IMR-90 (cell line): ENCODE results near the gene ATP11A. TPM values are rescaled to one million over a fixed set of nuclear protein-coding genes. Genes with fewer than 3 reads are reported as not detected.

Source experiments
- ATAC-seq: fragments of 200-7000 bp; cut with Tn5 transposase; 2 replicates; pipeline ENCODE4 v1.9.1; 2020; ENCODE audit warnings: low read depth, mild to moderate bottlenecking, moderate library complexity
- BruUV-seq: library from RNA; stranded (reverse); fragments of 400-500 nt; replicated peaks from 2 replicates; lab custom pipeline; 2021; lab: Mats Ljungman, UMichigan
- CTCF ChIA-PET: fragments of 300-600 bp; formaldehyde crosslinking; extraction: SDS; loops from one replicate; lab custom pipeline; 2021; ENCODE audit warnings: antibody characterized with exemption; lab: Yijun Ruan, JAX
- POLR2A ChIA-PET: fragments of 300-600 bp; sonication (Branson Sonifier 250); formaldehyde crosslinking; loops from one replicate; lab custom pipeline; 2022; ENCODE audit warnings: antibody characterized with exemption; ENCODE audit not compliant: unreplicated experiment; lab: Charles Lee
- DNase-seq: peaks from one replicate; pipeline ENCODE4 v3.0.0; 2013
- H2AFZ ChIP-seq: replicated peaks from 2 replicates; pipeline ENCODE3; 2013; ENCODE audit warnings: low read length, mild to moderate bottlenecking; ENCODE audit not compliant: poor library complexity
- H2AK5ac ChIP-seq: 2 replicates; pipeline ENCODE4 v1.6.1; 2013; ENCODE audit warnings: low read depth, low read length, inconsistent platforms
- H2AK9ac ChIP-seq: replicated peaks from 2 replicates; pipeline ENCODE3; 2013; ENCODE audit warnings: mild to moderate bottlenecking, low read depth, low read length, moderate library complexity; ENCODE audit not compliant: poor library complexity
- H2BK120ac ChIP-seq: 2 replicates; pipeline ENCODE4 v1.6.1; 2013; ENCODE audit warnings: low read depth, low read length, inconsistent platforms
- H2BK15ac ChIP-seq: 3 replicates; pipeline ENCODE4 v1.6.1; 2013; ENCODE audit warnings: low read depth, low read length, inconsistent platforms
- H2BK20ac ChIP-seq: 2 replicates; pipeline ENCODE4 v1.6.1; 2013; ENCODE audit warnings: low read depth, mild to moderate bottlenecking, inconsistent platforms, low read length, moderate library complexity
- H2BK5ac ChIP-seq: 2 replicates; pipeline ENCODE4 v1.6.1; 2013; ENCODE audit warnings: mild to moderate bottlenecking, low read depth, low read length, inconsistent platforms; ENCODE audit not compliant: poor library complexity, severe bottlenecking
- H3K14ac ChIP-seq: replicated peaks from 2 replicates; pipeline ENCODE4 v1.6.1; 2013; ENCODE audit warnings: low read depth, low read length, inconsistent platforms
- H3K18ac ChIP-seq: 2 replicates; pipeline ENCODE4 v1.6.1; 2013; ENCODE audit warnings: low read depth, low read length, control low read depth
- H3K23ac ChIP-seq: 2 replicates; pipeline ENCODE4 v1.6.1; 2013; ENCODE audit warnings: low read depth, low read length, inconsistent platforms
- H3K27ac ChIP-seq: 2 replicates; pipeline ENCODE4 v1.5.1; 2013; ENCODE audit warnings: mild to moderate bottlenecking, control low read depth, low read length; ENCODE audit not compliant: insufficient read depth
- H3K27me3 ChIP-seq: 2 replicates; pipeline ENCODE4 v1.6.1; 2013; ENCODE audit warnings: low read length; ENCODE audit not compliant: control insufficient read depth, insufficient read depth
- H3K36me3 ChIP-seq: 2 replicates; pipeline ENCODE4 v1.6.1; 2013; ENCODE audit warnings: low read length, mixed read lengths; ENCODE audit not compliant: control insufficient read depth, insufficient read depth
- H3K4ac ChIP-seq: 2 replicates; pipeline ENCODE4 v1.6.1; 2013; ENCODE audit warnings: low read depth, low read length, inconsistent platforms
- H3K4me1 ChIP-seq: 2 replicates; pipeline ENCODE4 v1.6.1; 2013; ENCODE audit warnings: low read length, mixed read lengths; ENCODE audit not compliant: control insufficient read depth, insufficient read depth
- H3K4me2 ChIP-seq: 2 replicates; pipeline ENCODE4 v1.6.1; 2013; ENCODE audit warnings: low read depth, mild to moderate bottlenecking, control low read depth, low read length, moderate library complexity
- H3K4me3 ChIP-seq: 2 replicates; pipeline ENCODE4 v1.5.1; 2013; ENCODE audit warnings: low read depth, mild to moderate bottlenecking, control low read depth, low read length, moderate library complexity; ENCODE audit not compliant: insufficient read depth
- H3K56ac ChIP-seq: 2 replicates; pipeline ENCODE4 v1.6.1; 2013; ENCODE audit warnings: low read length, inconsistent platforms; ENCODE audit not compliant: insufficient read depth; ENCODE audit errors: extremely low read depth
- H3K79me1 ChIP-seq, 2 experiments: 2 replicates each; pipeline ENCODE4 v1.6.1; 2013; ENCODE audit warnings: low read length in 2 of 2, inconsistent platforms in 1 of 2, low read depth in 1 of 2
- H3K9ac ChIP-seq: 2 replicates; pipeline ENCODE4 v1.6.1; 2013; ENCODE audit warnings: low read depth, low read length, control low read depth
- H3K9me1 ChIP-seq: 2 replicates; pipeline ENCODE4 v1.6.1; 2013; ENCODE audit warnings: low read length, inconsistent platforms; ENCODE audit not compliant: insufficient read depth
- H3K9me3 ChIP-seq: 2 replicates; pipeline ENCODE4 v1.6.1; 2013; ENCODE audit warnings: low read length; ENCODE audit not compliant: control insufficient read depth, insufficient read depth
- H4K20me1 ChIP-seq: 2 replicates; pipeline ENCODE4 v1.6.1; 2013; ENCODE audit warnings: low read length, inconsistent platforms; ENCODE audit not compliant: insufficient read depth
- H4K5ac ChIP-seq: 2 replicates; pipeline ENCODE4 v1.6.1; 2013; ENCODE audit warnings: mild to moderate bottlenecking, low read depth, low read length, control low read depth
- H4K8ac ChIP-seq, 2 experiments: 2 replicates each; pipeline ENCODE4 v1.6.1; 2013; ENCODE audit warnings: low read depth in 2 of 2, low read length in 2 of 2, control low read depth in 1 of 2, inconsistent platforms in 1 of 2
- H4K91ac ChIP-seq: 2 replicates; pipeline ENCODE4 v1.6.1; 2013; ENCODE audit warnings: low read depth, low read length, inconsistent platforms; ENCODE audit not compliant: insufficient read depth
- BHLHE40 ChIP-seq: fragments of 150-350 bp; IDR thresholded peaks from 2 replicates; pipeline ENCODE4 v1.6.1; 2016; ENCODE audit warnings: mild to moderate bottlenecking, low read depth, low read length
- ELK1 ChIP-seq: fragments of 150-350 bp; IDR thresholded peaks from 2 replicates; pipeline ENCODE4 v1.6.1; 2016; ENCODE audit warnings: low read depth, mild to moderate bottlenecking, low read length, moderate library complexity, borderline replicate concordance
- FOS ChIP-seq: fragments of 150-350 bp; IDR thresholded peaks from 2 replicates; pipeline ENCODE4 v1.6.1; 2016; ENCODE audit warnings: low read depth, low read length
- MAZ ChIP-seq: IDR thresholded peaks from 2 replicates; pipeline ENCODE4 v1.6.1; 2012; ENCODE audit warnings: low read depth, mild to moderate bottlenecking, low read length, improper control_type of control experiment, moderate library complexity, borderline replicate concordance
- NFE2L2 ChIP-seq: fragments of 150-350 bp; IDR thresholded peaks from 2 replicates; pipeline ENCODE4 v1.6.1; 2016; ENCODE audit warnings: low read depth, mild to moderate bottlenecking, low read length
- POLR2A ChIP-seq: IDR thresholded peaks from 2 replicates; pipeline ENCODE4 v1.6.1; 2012; ENCODE audit warnings: mild to moderate bottlenecking, low read depth, low read length
- RAD21 ChIP-seq: IDR thresholded peaks from 2 replicates; pipeline ENCODE4 v1.6.1; 2012; ENCODE audit warnings: low read length, improper control_type of control experiment
- RCOR1 ChIP-seq: IDR thresholded peaks from 2 replicates; pipeline ENCODE4 v1.6.1; 2012; ENCODE audit warnings: mild to moderate bottlenecking, low read length, improper control_type of control experiment; ENCODE audit not compliant: insufficient replicate concordance
- RFX5 ChIP-seq: IDR thresholded peaks from 2 replicates; pipeline ENCODE4 v1.8.0; 2012; ENCODE audit warnings: low read depth, mild to moderate bottlenecking, low read length, moderate library complexity
- WGBS, 2 experiments: methylation state at CpG; one replicate each; pipeline versions ENCODE4 v1.1.5 to v1.1.7; 2013; ENCODE audit warnings: missing lambda C conversion rate in 2 of 2; ENCODE audit not compliant: insufficient read length in 1 of 2; ENCODE audit errors: extremely low coverage in 2 of 2; 5-methylcytosine and 5-hydroxymethylcytosine counted together
- dilution Hi-C: fragments of 300-500 bp; cut with HindIII; formaldehyde crosslinking; loops from one replicate; pipeline ENCODE4 v1.14.3; 2018; ENCODE audit warnings: low sequenced_read_pairs; ENCODE audit not compliant: unreplicated experiment
- in situ Hi-C: fragments of 300-500 bp; cut with MboI; formaldehyde crosslinking; loops from 3 replicates; pipeline ENCODE4 v1.14.3; 2019; ENCODE audit warnings: low sequenced_read_pairs, inconsistent platforms, mixed read lengths
- intact Hi-C: fragments of 100-400 bp; cut with micrococcal nuclease; formaldehyde crosslinking; loops from 2 replicates; pipeline ENCODE4 v1.10.0; 2022
- polyA plus RNA-seq, 3 experiments: library from polyadenylated mRNA; depleted of rRNA; stranded (reverse); fragments of >200 nt; gene quantifications; 2 replicates each; pipeline ENCODE4 v1.2.3, GENCODE V29; 2012; ENCODE audit warnings: low replicate concordance in 1 of 3
- total RNA-seq: library from RNA; depleted of rRNA; stranded (reverse); fragments of >200 nt; gene quantifications from 2 replicates; pipeline ENCODE4 v1.2.3, GENCODE V29; 2012
- TF ChIP-seq, protein P1 (sequence below): conservative IDR thresholded peaks from 2 replicates; pipeline ENCODE4 v1.5.1; 2012; ENCODE audit warnings: mild to moderate bottlenecking, low read depth, low read length, improper control_type of control experiment
- TF ChIP-seq, protein P2 (sequence below): fragments of 150-350 bp; IDR thresholded peaks from 2 replicates; pipeline ENCODE4 v1.6.1; 2017; ENCODE audit warnings: mild to moderate bottlenecking, antibody characterized with exemption, low read length, low read depth

ATP11A gene
- total and polyA plus RNA-seq, 2 of the 4 experiments (the other 2 are of a cell fraction) = 8.4 to 12.0 TPM

DNA sequence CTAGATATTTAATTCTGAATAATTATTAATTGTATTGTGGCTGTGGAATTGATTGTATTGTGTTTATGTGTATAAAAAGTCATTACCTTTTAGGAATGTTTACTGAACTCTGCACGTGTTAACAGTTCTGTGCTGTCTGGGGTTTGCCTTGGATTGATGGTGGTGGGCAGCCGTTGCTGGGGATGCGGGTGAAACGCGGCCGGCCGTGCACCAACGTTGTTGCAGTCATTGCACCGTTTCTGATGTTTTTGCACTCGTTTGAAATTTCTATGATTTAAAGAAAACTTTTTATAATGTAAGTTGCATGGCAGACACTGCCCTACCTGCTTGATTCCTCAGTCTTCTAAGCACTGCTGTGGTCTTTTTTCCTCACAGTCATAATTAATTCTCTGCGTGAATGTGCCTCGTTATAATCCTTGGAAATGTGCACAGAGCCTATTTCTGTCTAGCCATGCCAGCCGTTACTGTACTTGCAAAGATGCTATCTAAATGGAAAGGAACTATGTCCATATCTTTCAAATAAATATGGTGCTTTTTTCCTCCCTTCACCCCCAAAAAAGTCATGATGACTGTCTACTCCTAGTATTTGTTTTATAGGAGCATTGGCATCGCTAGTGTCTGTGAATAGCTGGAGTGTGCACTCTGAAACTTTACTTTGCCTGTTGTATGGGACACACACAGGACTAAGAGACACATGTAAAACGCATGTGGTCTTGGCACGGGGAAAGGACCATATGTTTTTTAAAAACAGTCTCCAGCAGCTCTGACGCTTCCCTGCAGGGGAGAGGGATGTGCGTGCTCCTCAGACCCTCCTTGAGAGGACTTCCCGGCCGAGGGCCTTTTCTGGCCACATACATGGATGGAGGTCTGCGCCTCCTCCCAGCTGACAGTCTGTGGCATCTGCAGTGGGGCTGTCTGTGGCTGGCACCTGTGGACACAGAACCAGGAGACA, 238.5 kb downstream of the ATP11A start:
- Histone ChIP-seq H2BK120ac (no peak overlapping the region), H4K5ac (no peak overlapping the region), H3K9me1 (peaks cover 5% of the 10 kb centered on the region; the same call in 1 of the 2 replicates), H3K56ac (no peak overlapping the region), H3K9ac (no peak overlapping the region), H2AK5ac (no peak overlapping the region), H3K4me1 (no peaks in the 10 kb centered on the region), H4K8ac (no peak overlapping the region), H3K4me2 (no peak overlapping the region), H2BK15ac (no peak overlapping the region), H3K79me1 (no peaks in the 10 kb centered on the region), H3K9me3 (peaks cover 2% of the 10 kb centered on the region; the same call in 1 of the 2 replicates), H3K4ac (no peak overlapping the region), H3K36me3 (no peaks in the 10 kb centered on the region), H3K23ac (no peak overlapping the region), H4K20me1 (no peaks in the 10 kb centered on the region), H2BK20ac (no peak overlapping the region), H3K4me3 (no peak overlapping the region), H2BK5ac (no peak overlapping the region), H4K91ac (no peak overlapping the region), H2AK9ac (no peak overlapping the region), H3K27me3 (peaks cover 47% of the 10 kb centered on the region), H2AFZ (no peak overlapping the region), H3K14ac (no peak overlapping the region), H3K18ac (no peak overlapping the region), H3K27ac (no peak overlapping the region)
- TF ChIP-seq RFX5 (no peak), NFE2L2 (no peak), FOS (no peak), MAZ (no peak), BHLHE40 (no peak), ELK1 (no peak), RAD21 (no peak), RCOR1 (no peak), POLR2A (no peak)
- TF ChIP-seq, protein P1, sequence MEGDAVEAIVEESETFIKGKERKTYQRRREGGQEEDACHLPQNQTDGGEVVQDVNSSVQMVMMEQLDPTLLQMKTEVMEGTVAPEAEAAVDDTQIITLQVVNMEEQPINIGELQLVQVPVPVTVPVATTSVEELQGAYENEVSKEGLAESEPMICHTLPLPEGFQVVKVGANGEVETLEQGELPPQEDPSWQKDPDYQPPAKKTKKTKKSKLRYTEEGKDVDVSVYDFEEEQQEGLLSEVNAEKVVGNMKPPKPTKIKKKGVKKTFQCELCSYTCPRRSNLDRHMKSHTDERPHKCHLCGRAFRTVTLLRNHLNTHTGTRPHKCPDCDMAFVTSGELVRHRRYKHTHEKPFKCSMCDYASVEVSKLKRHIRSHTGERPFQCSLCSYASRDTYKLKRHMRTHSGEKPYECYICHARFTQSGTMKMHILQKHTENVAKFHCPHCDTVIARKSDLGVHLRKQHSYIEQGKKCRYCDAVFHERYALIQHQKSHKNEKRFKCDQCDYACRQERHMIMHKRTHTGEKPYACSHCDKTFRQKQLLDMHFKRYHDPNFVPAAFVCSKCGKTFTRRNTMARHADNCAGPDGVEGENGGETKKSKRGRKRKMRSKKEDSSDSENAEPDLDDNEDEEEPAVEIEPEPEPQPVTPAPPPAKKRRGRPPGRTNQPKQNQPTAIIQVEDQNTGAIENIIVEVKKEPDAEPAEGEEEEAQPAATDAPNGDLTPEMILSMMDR = no peak
- TF ChIP-seq, protein P2, sequence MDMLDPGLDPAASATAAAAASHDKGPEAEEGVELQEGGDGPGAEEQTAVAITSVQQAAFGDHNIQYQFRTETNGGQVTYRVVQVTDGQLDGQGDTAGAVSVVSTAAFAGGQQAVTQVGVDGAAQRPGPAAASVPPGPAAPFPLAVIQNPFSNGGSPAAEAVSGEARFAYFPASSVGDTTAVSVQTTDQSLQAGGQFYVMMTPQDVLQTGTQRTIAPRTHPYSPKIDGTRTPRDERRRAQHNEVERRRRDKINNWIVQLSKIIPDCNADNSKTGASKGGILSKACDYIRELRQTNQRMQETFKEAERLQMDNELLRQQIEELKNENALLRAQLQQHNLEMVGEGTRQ = no peak
- DNase-seq = no peak
- intact Hi-C loops = no loop called here
- CTCF ChIA-PET = no interaction called here
- no TSS peak for BruUV-seq
- ATAC-seq = no peak
- WGBS, 2 experiments = 20% methylated on average over 4 of the region's 21 CpGs; no CpG with 5 or more reads in 1 of the 2 experiments
- dilution Hi-C loops = no loop called here
- POLR2A ChIA-PET = no interaction called here
- in situ Hi-C loops = loop anchor here (25.0 kb wide), 2 partner anchors 309 to 459 kb away; no protein-coding TSS in a partner anchor
